HCT116 (cell line): Measurements from ENCODE around the gene HPN. TPM values are rescaled to one million over a fixed set of nuclear protein-coding genes. Genes with fewer than 3 reads are reported as not detected.

Experiments
- ATAC-seq: fragments of 200-7000 bp; cut with Tn5 transposase; 2 replicates; pipeline ENCODE4 v1.9.1; 2020; ENCODE audit warnings: mild to moderate bottlenecking, moderate library complexity
- BruUV-seq: library from RNA; stranded (reverse); fragments of 400-500 nt; replicated peaks from 2 replicates; lab custom pipeline; 2021; lab: Mats Ljungman, UMichigan
- CTCF ChIA-PET: fragments of 300-600 bp; sonication (Branson Sonifier 250); formaldehyde crosslinking; loops from one replicate; lab custom pipeline; 2021; ENCODE audit warnings: antibody characterized with exemption; lab: Charles Lee
- POLR2A ChIA-PET: fragments of 300-600, 350-600 bp; sonication (Branson Sonifier 250); formaldehyde crosslinking; loops from one replicate; lab custom pipeline; 2021; ENCODE audit warnings: antibody characterized with exemption; lab: Charles Lee
- RAD21 ChIA-PET, 2 experiments: fragments of 300-600 bp; sonication (Branson Sonifier 250); formaldehyde crosslinking; loops; one replicate each; lab custom pipeline; 2023; ENCODE audit warnings: low total read pairs in 2 of 2; ENCODE audit not compliant: uncharacterized antibody in 2 of 2, unreplicated experiment in 2 of 2, low non-redundant PET in 1 of 2; lab: Charles Lee
- DNase-seq: peaks from one replicate; pipeline ENCODE4 v3.0.0-alpha.2; 2010; ENCODE audit warnings: low read depth, low spot score
- H2AFZ ChIP-seq: fragments of 200-600 bp; shearing (Covaris generic), sonication (generic); 2 replicates; pipeline ENCODE4 v1.6.1; 2017; ENCODE audit warnings: low read depth, mixed run types, mixed read lengths, antibody characterized with exemption, low read length; ENCODE audit not compliant: poor library complexity, severe bottlenecking
- H3K27ac ChIP-seq: 2 replicates; pipeline ENCODE4 v1.5.1; 2012; ENCODE audit warnings: low read depth, low read length
- H3K27me3 ChIP-seq: fragments of 200-600 bp; sonication (generic); 2 replicates; pipeline ENCODE4 v1.6.1; 2016; ENCODE audit warnings: mixed run types, low read length, mixed read lengths; ENCODE audit not compliant: insufficient read depth
- H3K36me3 ChIP-seq, 2 experiments: fragments of 200-500 bp in 1 of 2; fragments of 200-600 bp in 1 of 2; sonication (Bioruptor generic) in 1 of 2; sonication (generic) in 1 of 2; 2 replicates each; pipeline versions ENCODE4 v1.5.1 to v1.6.1; 2014 to 2016; ENCODE audit warnings: low read length in 2 of 2, inconsistent platforms in 1 of 2, mixed read lengths in 1 of 2, mixed run types in 1 of 2; ENCODE audit not compliant: insufficient read depth in 2 of 2, control insufficient read depth in 1 of 2
- H3K4me1 ChIP-seq, 2 experiments: fragments of 200-600 bp in 1 of 2; sonication (generic) in 1 of 2; 2 replicates each; pipeline versions ENCODE4 v1.5.1 to v1.6.1; 2012 to 2017; ENCODE audit warnings: low read length in 2 of 2, inconsistent platforms in 1 of 2, mild to moderate bottlenecking in 1 of 2, mixed read lengths in 1 of 2, mixed run types in 1 of 2, moderate library complexity in 1 of 2; ENCODE audit not compliant: insufficient read depth in 2 of 2, control insufficient read depth in 1 of 2
- H3K4me2 ChIP-seq: fragments of 200-600 bp; sonication (generic); 2 replicates; pipeline ENCODE4 v1.6.1; 2017; ENCODE audit warnings: mixed run types, low read length, mixed read lengths
- H3K4me3 ChIP-seq, 2 experiments: fragments of 200-600 bp in 1 of 2; sonication (generic) in 1 of 2; replicated peaks in 1 of 2; 2 replicates each; pipeline ENCODE4 v1.5.1; 2011 to 2016; ENCODE audit warnings: low read length in 2 of 2, control low read depth in 1 of 2, low read depth in 1 of 2, mild to moderate bottlenecking in 1 of 2, mixed read lengths in 1 of 2, mixed run types in 1 of 2
- H3K79me2 ChIP-seq: fragments of 200-600 bp; sonication (generic); 2 replicates; pipeline ENCODE4 v1.6.1; 2017; ENCODE audit warnings: mild to moderate bottlenecking, mixed run types, low read length, moderate library complexity, mixed read lengths; ENCODE audit not compliant: insufficient read depth
- H3K9ac ChIP-seq: fragments of 200-600 bp; sonication (generic); 2 replicates; pipeline ENCODE4 v1.6.1; 2016; ENCODE audit warnings: low read length, mixed read lengths
- H3K9me2 ChIP-seq: fragments of 200-600 bp; sonication (generic), shearing (Covaris generic); 2 replicates; pipeline ENCODE4 v1.6.1; 2017; ENCODE audit warnings: mixed run types, mild to moderate bottlenecking, moderate library complexity; ENCODE audit not compliant: insufficient read depth
- H3K9me3 ChIP-seq, 2 experiments: fragments of 200-500 bp in 1 of 2; fragments of 200-600 bp in 1 of 2; sonication (Bioruptor generic) in 1 of 2; sonication (generic) in 1 of 2; 2 replicates each; pipeline ENCODE4 v1.6.1; 2014 to 2017; ENCODE audit warnings: low read length in 2 of 2, mixed read lengths in 2 of 2, inconsistent platforms in 1 of 2, low read depth in 1 of 2, mild to moderate bottlenecking in 1 of 2, mixed run types in 1 of 2, moderate library complexity in 1 of 2; ENCODE audit not compliant: control insufficient read depth in 1 of 2, insufficient read depth in 1 of 2
- H4K20me1 ChIP-seq: fragments of 200-600 bp; sonication (generic), shearing (Covaris generic); 2 replicates; pipeline ENCODE4 v1.6.1; 2017; ENCODE audit warnings: mixed run types, mild to moderate bottlenecking, moderate library complexity; ENCODE audit not compliant: insufficient read depth
- CEBPB ChIP-seq: IDR thresholded peaks from 2 replicates; pipeline ENCODE4 v1.6.1; 2012; ENCODE audit warnings: low read depth
- EGR1 ChIP-seq: IDR thresholded peaks from 2 replicates; pipeline ENCODE4 v1.6.1; 2012; ENCODE audit warnings: low read depth
- ELF1 ChIP-seq: IDR thresholded peaks from 2 replicates; pipeline ENCODE4 v1.6.1; 2012; ENCODE audit warnings: low read depth, borderline replicate concordance
- EZH2 ChIP-seq: fragments of 200-600 bp; sonication (generic); IDR thresholded peaks from 2 replicates; pipeline ENCODE4 v1.6.1; 2017; ENCODE audit warnings: antibody characterized with exemption, mixed run types
- FOSL1 ChIP-seq: IDR thresholded peaks from 2 replicates; pipeline ENCODE4 v1.6.1; 2012; ENCODE audit warnings: low read depth
- JUND ChIP-seq: IDR thresholded peaks from 2 replicates; pipeline ENCODE4 v1.6.1; 2012
- POLR2A ChIP-seq: IDR thresholded peaks from 2 replicates; pipeline ENCODE4 v1.7.0; 2011; ENCODE audit warnings: borderline replicate concordance; ENCODE audit not compliant: insufficient read depth, insufficient read length; ENCODE audit errors: extremely low read depth
- RAD21 ChIP-seq: IDR thresholded peaks from 2 replicates; pipeline ENCODE4 v1.6.1; 2012; ENCODE audit warnings: low read depth, mild to moderate bottlenecking
- SIN3A ChIP-seq: IDR thresholded peaks from 2 replicates; pipeline ENCODE4 v1.6.1; 2012; ENCODE audit warnings: low read depth
- SRF ChIP-seq: IDR thresholded peaks from 2 replicates; pipeline ENCODE4 v1.6.1; 2012; ENCODE audit warnings: low read depth
- TCF7L2 ChIP-seq: IDR thresholded peaks from 2 replicates; pipeline ENCODE4 v1.7.0; 2011; ENCODE audit warnings: borderline replicate concordance, inconsistent platforms; ENCODE audit not compliant: insufficient read depth, insufficient read length; ENCODE audit errors: extremely low read depth
- YY1 ChIP-seq: IDR thresholded peaks from 2 replicates; pipeline ENCODE4 v1.6.1; 2011; ENCODE audit warnings: low read length, low read depth, moderate library complexity, mild to moderate bottlenecking; ENCODE audit not compliant: insufficient replicate concordance; ENCODE audit errors: extremely low read depth
- ZNF274 ChIP-seq: fragments of 200-500 bp; sonication (Bioruptor generic); IDR thresholded peaks from 2 replicates; pipeline ENCODE4 v1.6.1; 2014; ENCODE audit warnings: mild to moderate bottlenecking, low read depth, low read length, inconsistent platforms
- intact Hi-C: fragments of 100-400 bp; cut with micrococcal nuclease; formaldehyde crosslinking; loops from 2 replicates; pipeline ENCODE4 v1.10.0; 2022
- total RNA-seq: library from RNA; stranded (reverse); gene quantifications from one replicate; pipeline ENCODE4 v1.2.1, GENCODE V29; 2021; ENCODE audit not compliant: unreplicated experiment
- TF ChIP-seq, protein P1 (sequence below): IDR thresholded peaks from 2 replicates; pipeline ENCODE4 v1.6.1; 2012
- TF ChIP-seq, protein P2 (sequence below): IDR thresholded peaks from 2 replicates; pipeline ENCODE4 v1.6.1; 2011; ENCODE audit warnings: mild to moderate bottlenecking, low read length, moderate library complexity; ENCODE audit not compliant: insufficient replicate concordance; ENCODE audit errors: extremely low read depth
- TF ChIP-seq, protein P3 (sequence below): IDR thresholded peaks from 2 replicates; pipeline ENCODE4 v1.6.1; 2012; ENCODE audit warnings: low read depth
- TF ChIP-seq, protein P4 (sequence below): IDR thresholded peaks from 2 replicates; pipeline ENCODE4 v1.6.1; 2012

Gene HPN
- total RNA-seq, 1 experiment from 2014 or later, result 0.32 TPM

DNA sequence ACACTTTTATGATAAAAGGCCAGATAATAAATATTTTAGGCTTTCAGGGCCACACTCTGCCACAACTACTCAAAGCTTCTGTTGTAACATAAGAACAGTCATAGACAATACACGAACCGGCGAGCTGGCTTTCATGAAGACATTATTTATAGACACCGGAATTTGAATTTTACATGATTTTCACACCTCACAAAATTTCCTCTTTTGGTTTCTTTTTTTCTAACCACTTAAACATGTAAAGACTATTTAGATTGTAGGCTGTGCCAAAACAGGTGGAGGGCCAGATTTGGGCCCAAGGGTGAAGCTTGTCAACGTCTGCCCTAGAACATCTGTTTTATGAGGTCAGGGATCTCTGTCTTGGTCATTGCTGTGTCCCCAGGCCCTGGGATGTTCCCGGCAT lies 44.4 kb downstream of the HPN start:
- H4K20me1 ChIP-seq, result no peaks in the 10 kb centered on the region
- H3K4me3 ChIP-seq, result no peak overlapping the region
- ChIA-PET CTCF (no interaction called here), POLR2A (no interaction called here), RAD21 (no interaction called here)
- no peaks in the 10 kb centered on the region for H3K9me2 ChIP-seq
- ATAC-seq (no peak), DNase-seq (no peak)
- no peak overlapping the region for H3K4me2 ChIP-seq
- no peaks in the 10 kb centered on the region for H3K9me3 ChIP-seq
- no peak overlapping the region for H2AFZ ChIP-seq
- H3K27ac ChIP-seq, result no peak overlapping the region
- no TSS peak for BruUV-seq
- TF ChIP-seq FOSL1 (no peak), TCF7L2 (no peak), ELF1 (no peak), EGR1 (no peak), YY1 (no peak), SRF (no peak), ZNF274 (no peak), RAD21 (no peak), JUND (no peak), SIN3A (no peak), EZH2 (no peak), POLR2A (no peak), CEBPB (no peak)
- TF ChIP-seq, protein P1, sequence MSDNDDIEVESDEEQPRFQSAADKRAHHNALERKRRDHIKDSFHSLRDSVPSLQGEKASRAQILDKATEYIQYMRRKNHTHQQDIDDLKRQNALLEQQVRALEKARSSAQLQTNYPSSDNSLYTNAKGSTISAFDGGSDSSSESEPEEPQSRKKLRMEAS, result no peak
- TF ChIP-seq, protein P2, sequence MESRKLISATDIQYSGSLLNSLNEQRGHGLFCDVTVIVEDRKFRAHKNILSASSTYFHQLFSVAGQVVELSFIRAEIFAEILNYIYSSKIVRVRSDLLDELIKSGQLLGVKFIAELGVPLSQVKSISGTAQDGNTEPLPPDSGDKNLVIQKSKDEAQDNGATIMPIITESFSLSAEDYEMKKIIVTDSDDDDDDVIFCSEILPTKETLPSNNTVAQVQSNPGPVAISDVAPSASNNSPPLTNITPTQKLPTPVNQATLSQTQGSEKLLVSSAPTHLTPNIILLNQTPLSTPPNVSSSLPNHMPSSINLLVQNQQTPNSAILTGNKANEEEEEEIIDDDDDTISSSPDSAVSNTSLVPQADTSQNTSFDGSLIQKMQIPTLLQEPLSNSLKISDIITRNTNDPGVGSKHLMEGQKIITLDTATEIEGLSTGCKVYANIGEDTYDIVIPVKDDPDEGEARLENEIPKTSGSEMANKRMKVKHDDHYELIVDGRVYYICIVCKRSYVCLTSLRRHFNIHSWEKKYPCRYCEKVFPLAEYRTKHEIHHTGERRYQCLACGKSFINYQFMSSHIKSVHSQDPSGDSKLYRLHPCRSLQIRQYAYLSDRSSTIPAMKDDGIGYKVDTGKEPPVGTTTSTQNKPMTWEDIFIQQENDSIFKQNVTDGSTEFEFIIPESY, result no peak
- TF ChIP-seq, protein P3, sequence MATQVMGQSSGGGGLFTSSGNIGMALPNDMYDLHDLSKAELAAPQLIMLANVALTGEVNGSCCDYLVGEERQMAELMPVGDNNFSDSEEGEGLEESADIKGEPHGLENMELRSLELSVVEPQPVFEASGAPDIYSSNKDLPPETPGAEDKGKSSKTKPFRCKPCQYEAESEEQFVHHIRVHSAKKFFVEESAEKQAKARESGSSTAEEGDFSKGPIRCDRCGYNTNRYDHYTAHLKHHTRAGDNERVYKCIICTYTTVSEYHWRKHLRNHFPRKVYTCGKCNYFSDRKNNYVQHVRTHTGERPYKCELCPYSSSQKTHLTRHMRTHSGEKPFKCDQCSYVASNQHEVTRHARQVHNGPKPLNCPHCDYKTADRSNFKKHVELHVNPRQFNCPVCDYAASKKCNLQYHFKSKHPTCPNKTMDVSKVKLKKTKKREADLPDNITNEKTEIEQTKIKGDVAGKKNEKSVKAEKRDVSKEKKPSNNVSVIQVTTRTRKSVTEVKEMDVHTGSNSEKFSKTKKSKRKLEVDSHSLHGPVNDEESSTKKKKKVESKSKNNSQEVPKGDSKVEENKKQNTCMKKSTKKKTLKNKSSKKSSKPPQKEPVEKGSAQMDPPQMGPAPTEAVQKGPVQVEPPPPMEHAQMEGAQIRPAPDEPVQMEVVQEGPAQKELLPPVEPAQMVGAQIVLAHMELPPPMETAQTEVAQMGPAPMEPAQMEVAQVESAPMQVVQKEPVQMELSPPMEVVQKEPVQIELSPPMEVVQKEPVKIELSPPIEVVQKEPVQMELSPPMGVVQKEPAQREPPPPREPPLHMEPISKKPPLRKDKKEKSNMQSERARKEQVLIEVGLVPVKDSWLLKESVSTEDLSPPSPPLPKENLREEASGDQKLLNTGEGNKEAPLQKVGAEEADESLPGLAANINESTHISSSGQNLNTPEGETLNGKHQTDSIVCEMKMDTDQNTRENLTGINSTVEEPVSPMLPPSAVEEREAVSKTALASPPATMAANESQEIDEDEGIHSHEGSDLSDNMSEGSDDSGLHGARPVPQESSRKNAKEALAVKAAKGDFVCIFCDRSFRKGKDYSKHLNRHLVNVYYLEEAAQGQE, result no peak
- TF ChIP-seq, protein P4, sequence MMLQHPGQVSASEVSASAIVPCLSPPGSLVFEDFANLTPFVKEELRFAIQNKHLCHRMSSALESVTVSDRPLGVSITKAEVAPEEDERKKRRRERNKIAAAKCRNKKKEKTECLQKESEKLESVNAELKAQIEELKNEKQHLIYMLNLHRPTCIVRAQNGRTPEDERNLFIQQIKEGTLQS, result no peak
- no peaks in the 10 kb centered on the region for H3K79me2 ChIP-seq
- no peaks in the 10 kb centered on the region for H3K27me3 ChIP-seq
- H3K9ac ChIP-seq, result no peak overlapping the region
- H3K36me3 ChIP-seq, result no peaks in the 10 kb centered on the region
- intact Hi-C loops, result no loop called here
- H3K4me1 ChIP-seq, result peaks cover 0 to 16% of the 10 kb centered on the region in 2 experiments; a peak in 2 of 4 replicates
